ENCODE data around the gene DTD1. TPM values are rescaled to one million over a fixed set of nuclear protein-coding genes. Genes with fewer than 3 reads are reported as not detected.

DTD1 gene
- total and polyA plus RNA-seq, 2 of the 13 experiments (the other 11 are each of a cell fraction or from before 2014, with no cell fraction given): 41.2 to 79.3 TPM

DNA sequence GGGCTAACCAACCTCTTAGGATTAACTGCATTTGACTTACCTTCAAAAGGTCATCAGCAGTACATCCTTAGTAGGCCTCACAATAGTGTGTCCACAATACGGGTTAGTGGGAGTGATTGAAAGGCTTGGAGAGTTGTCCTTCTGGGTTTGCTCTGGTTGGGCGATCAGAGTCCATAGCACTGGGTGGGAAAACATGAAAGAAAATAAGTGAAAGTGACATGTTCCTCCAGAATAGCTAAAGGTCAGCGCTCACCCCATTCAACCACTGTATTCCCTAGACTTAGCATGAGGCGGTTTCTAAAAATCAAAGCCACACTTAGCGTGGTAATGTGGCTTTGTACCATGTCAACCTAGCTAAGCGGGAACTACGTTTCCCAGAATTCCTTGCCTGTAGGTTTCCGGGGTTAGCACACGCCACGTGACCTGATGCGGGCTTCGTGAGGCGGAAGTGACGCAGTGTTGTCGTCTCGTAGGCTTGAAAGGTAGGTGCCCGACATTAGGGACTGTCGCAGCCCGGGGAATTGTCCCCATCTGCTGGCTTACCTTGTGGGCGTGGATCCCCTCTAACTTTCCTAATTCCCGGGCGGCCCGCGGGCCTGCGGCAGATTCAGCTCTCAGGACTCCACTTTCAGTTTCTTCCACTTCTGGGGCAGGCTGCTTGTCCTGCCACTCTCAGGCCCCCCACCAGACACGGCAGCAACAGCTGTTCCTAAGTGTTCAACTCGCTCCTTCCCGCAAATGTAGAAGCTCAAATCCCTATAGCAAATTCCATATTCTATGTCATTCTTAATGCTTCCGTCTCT, 206.0 kb downstream of the DTD1 start (continued):
- TF ChIP-seq TAF1 (CRISPR knock-in tag; IDR thresholded peaks at IDR 0.05) (peak; percentile 82; the same call in 1 of the 2 replicates), ZNF850 (CRISPR knock-in tag; conservative IDR thresholded peaks at IDR 0.05) (no peak), FOXA3 (CRISPR knock-in tag; IDR thresholded peaks at IDR 0.05) (peak; percentile 74), HDAC1 (CRISPR knock-in tag; IDR thresholded peaks at IDR 0.05) (peak; percentile 38; the same call in 1 of the 2 replicates), HDAC2 (CRISPR knock-in tag; IDR thresholded peaks at IDR 0.05) (peak; percentile 79; the same call in 1 of the 2 replicates), ZZZ3 (CRISPR knock-in tag; IDR thresholded peaks at IDR 0.05; ENCODE audit: borderline replicate concordance) (peak; percentile 95), PHF8 (CRISPR knock-in tag; IDR thresholded peaks at IDR 0.05) (peak; percentile 93), SIX1 (CRISPR knock-in tag; IDR thresholded peaks at IDR 0.05; ENCODE audit: borderline replicate concordance) (no peak; the same call in 1 of the 2 replicates), ZNF274 (CRISPR knock-in tag; IDR thresholded peaks at IDR 0.05) (peak; percentile 89; the same call in 1 of the 2 replicates), ZFY (CRISPR knock-in tag; IDR thresholded peaks at IDR 0.05) (peak; percentile 92), SPEN (CRISPR knock-in tag; IDR thresholded peaks at IDR 0.05; ENCODE audit: low read depth) (peak; percentile 91), SSRP1 (CRISPR knock-in tag; IDR thresholded peaks at IDR 0.05) (peak; percentile 73; the same call in 1 of the 2 replicates), ZFP36L1 (CRISPR knock-in tag; IDR thresholded peaks at IDR 0.05) (peak; percentile 87; the same call in 1 of the 2 replicates), SALL1 (CRISPR knock-in tag; IDR thresholded peaks at IDR 0.05) (peak; percentile 93), ZMYM4 (CRISPR knock-in tag; IDR thresholded peaks at IDR 0.05) (peak; percentile 99), ZNF652 (CRISPR knock-in tag; IDR thresholded peaks at IDR 0.05; ENCODE audit: borderline replicate concordance, low read depth) (no peak), ZNF160 (CRISPR knock-in tag; IDR thresholded peaks at IDR 0.05) (0 out of 2 replicates have a peak, but pooled peaks have one; percentile 79), FOSL2 (CRISPR knock-in tag; IDR thresholded peaks at IDR 0.05) (peak; percentile 74), ZNF547 (CRISPR knock-in tag; IDR thresholded peaks at IDR 0.05) (peak; percentile 60; the same call in 1 of the 2 replicates)
- TF ChIP-seq, protein P1, sequence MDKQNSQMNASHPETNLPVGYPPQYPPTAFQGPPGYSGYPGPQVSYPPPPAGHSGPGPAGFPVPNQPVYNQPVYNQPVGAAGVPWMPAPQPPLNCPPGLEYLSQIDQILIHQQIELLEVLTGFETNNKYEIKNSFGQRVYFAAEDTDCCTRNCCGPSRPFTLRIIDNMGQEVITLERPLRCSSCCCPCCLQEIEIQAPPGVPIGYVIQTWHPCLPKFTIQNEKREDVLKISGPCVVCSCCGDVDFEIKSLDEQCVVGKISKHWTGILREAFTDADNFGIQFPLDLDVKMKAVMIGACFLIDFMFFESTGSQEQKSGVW (CRISPR knock-in tag; IDR thresholded peaks at IDR 0.05; ENCODE audit: borderline replicate concordance): no peak; the same call in 1 of the 2 replicates
- TF ChIP-seq, protein P2, sequence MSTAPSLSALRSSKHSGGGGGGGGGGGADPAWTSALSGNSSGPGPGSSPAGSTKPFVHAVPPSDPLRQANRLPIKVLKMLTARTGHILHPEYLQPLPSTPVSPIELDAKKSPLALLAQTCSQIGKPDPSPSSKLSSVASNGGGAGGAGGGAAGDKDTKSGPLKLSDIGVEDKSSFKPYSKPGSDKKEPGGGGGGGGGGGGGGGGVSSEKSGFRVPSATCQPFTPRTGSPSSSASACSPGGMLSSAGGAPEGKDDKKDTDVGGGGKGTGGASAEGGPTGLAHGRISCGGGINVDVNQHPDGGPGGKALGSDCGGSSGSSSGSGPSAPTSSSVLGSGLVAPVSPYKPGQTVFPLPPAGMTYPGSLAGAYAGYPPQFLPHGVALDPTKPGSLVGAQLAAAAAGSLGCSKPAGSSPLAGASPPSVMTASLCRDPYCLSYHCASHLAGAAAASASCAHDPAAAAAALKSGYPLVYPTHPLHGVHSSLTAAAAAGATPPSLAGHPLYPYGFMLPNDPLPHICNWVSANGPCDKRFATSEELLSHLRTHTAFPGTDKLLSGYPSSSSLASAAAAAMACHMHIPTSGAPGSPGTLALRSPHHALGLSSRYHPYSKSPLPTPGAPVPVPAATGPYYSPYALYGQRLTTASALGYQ (CRISPR knock-in tag; IDR thresholded peaks at IDR 0.05): peak; percentile 83; the same call in 1 of the 2 replicates
- TF ChIP-seq, protein P3, sequence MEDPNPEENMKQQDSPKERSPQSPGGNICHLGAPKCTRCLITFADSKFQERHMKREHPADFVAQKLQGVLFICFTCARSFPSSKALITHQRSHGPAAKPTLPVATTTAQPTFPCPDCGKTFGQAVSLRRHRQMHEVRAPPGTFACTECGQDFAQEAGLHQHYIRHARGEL (CRISPR knock-in tag; IDR thresholded peaks at IDR 0.05): peak; percentile 100
- TF ChIP-seq, protein P4, sequence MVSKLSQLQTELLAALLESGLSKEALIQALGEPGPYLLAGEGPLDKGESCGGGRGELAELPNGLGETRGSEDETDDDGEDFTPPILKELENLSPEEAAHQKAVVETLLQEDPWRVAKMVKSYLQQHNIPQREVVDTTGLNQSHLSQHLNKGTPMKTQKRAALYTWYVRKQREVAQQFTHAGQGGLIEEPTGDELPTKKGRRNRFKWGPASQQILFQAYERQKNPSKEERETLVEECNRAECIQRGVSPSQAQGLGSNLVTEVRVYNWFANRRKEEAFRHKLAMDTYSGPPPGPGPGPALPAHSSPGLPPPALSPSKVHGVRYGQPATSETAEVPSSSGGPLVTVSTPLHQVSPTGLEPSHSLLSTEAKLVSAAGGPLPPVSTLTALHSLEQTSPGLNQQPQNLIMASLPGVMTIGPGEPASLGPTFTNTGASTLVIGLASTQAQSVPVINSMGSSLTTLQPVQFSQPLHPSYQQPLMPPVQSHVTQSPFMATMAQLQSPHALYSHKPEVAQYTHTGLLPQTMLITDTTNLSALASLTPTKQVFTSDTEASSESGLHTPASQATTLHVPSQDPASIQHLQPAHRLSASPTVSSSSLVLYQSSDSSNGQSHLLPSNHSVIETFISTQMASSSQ (IDR thresholded peaks at IDR 0.05; ENCODE audit: low read depth): 0 out of 2 replicates have a peak, but pooled peaks have one; percentile 12
- TF ChIP-seq, protein P4 (CRISPR knock-in tag; IDR thresholded peaks at IDR 0.05; ENCODE audit: borderline replicate concordance): peak; percentile 78; the same call in 1 of the 2 replicates
